ENCODE data around the gene AUTS2. TPM values are rescaled to one million over a fixed set of nuclear protein-coding genes. Genes with fewer than 3 reads are reported as not detected.

The AUTS2 gene
- total RNA-seq, 1 donor from 2014 or later, result 125 TPM

DNA sequence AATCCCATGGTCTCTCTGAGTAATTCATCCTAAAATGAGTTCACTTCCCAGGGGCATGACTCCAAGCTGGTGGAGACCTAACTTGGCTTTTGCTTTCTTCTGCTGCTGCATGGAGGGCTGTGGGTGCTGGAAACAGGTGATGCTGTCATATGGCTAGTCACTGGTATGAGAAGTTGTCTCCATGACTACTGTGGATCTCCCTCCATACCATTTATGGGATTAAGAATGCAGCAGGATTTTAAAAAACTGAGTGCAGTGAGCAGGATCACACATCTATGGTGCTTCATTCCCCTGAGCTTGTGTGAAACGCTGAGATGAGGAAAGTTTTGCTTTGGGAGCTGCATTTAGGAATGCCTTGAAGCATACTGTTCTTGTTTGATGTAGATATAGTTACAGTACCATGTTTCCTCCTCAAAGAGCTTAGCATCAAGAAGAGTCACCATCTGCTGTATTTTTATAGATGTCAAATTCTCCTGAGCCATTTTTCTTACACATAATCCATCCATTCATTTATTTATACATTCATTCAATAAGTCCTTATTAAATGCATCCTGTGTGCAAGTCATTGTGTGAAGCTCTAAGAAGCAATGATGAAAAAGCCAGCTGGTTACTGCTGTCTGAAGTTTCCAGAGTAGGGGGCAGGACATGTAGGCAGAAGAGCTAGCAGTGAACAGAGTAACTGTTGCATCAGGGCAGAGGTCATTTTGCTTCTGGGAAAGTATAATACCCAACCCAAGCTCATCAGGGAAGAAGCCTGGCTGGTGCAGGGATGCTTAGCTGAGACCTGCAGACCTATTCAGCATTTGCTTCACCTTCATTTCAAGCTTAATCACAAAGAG is 534.8 kb downstream of the AUTS2 start:
- H3K9me3 Mint-ChIP-seq (ENCODE audit: low read depth), result no peaks in the 10 kb centered on the region
- H3K27ac Mint-ChIP-seq, result no peak overlapping the region
- no peaks in the 10 kb centered on the region for H3K27me3 Mint-ChIP-seq
- TF ChIP-seq, protein P1, sequence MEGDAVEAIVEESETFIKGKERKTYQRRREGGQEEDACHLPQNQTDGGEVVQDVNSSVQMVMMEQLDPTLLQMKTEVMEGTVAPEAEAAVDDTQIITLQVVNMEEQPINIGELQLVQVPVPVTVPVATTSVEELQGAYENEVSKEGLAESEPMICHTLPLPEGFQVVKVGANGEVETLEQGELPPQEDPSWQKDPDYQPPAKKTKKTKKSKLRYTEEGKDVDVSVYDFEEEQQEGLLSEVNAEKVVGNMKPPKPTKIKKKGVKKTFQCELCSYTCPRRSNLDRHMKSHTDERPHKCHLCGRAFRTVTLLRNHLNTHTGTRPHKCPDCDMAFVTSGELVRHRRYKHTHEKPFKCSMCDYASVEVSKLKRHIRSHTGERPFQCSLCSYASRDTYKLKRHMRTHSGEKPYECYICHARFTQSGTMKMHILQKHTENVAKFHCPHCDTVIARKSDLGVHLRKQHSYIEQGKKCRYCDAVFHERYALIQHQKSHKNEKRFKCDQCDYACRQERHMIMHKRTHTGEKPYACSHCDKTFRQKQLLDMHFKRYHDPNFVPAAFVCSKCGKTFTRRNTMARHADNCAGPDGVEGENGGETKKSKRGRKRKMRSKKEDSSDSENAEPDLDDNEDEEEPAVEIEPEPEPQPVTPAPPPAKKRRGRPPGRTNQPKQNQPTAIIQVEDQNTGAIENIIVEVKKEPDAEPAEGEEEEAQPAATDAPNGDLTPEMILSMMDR (IDR thresholded peaks at IDR 0.05; ENCODE audit: unreplicated experiment), result no peak
- H3K4me1 Mint-ChIP-seq (ENCODE audit: low read depth), result peaks cover 8% of the 10 kb centered on the region
- H3K4me3 Mint-ChIP-seq (ENCODE audit: low read depth), result no peak overlapping the region
- H3K36me3 Mint-ChIP-seq (ENCODE audit: insufficient read depth), result peaks cover 4% of the 10 kb centered on the region
- DNase-seq (ENCODE audit: low spot score, unreplicated experiment), result no peak

DNA sequence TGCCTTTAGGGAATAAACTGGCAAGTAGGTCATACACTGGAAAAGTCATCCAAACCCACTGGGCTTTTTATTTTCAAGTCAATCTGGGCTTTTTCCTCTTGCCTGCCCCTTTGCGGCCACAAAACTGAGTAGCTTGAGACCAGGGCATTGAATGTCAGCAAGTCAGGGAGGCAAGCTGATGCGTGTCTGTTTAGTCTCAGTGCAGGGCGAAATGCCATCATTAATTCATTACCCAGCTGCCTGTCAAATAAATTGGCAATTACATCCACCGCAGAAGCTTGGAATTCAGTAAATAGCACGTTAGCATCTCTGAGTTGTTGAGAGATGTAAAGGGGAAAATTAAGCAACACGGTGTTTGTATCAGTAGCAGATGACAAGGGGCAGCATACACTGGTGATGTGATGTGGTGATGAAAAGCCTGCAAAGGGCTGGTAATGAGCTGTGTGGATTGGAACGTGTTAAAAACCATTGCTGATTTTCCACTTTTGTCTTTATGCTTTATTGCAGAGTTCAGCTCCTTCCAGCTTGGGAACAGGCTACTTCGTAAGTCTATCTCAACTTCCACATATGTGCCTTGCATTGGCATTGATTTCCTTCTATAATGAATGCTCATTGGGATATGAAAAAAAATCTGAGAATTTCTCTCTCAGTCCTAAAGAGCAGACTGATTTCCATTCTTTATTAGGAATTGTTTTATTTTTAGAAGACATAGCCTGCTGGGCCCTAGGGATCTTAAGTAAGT is 535.9 kb downstream of the AUTS2 start:
- peaks cover 2% of the 10 kb centered on the region for H3K36me3 Mint-ChIP-seq (ENCODE audit: insufficient read depth)
- no peak overlapping the region for H3K27ac Mint-ChIP-seq
- no peak for DNase-seq (ENCODE audit: low spot score, unreplicated experiment)
- H3K27me3 Mint-ChIP-seq, result no peaks in the 10 kb centered on the region
- H3K4me3 Mint-ChIP-seq (ENCODE audit: low read depth), result no peak overlapping the region
- TF ChIP-seq, protein P1 (IDR thresholded peaks at IDR 0.05; ENCODE audit: unreplicated experiment), result no peak
- H3K9me3 Mint-ChIP-seq (ENCODE audit: low read depth), result no peaks in the 10 kb centered on the region
- H3K4me1 Mint-ChIP-seq (ENCODE audit: low read depth), result peaks cover 8% of the 10 kb centered on the region

DNA sequence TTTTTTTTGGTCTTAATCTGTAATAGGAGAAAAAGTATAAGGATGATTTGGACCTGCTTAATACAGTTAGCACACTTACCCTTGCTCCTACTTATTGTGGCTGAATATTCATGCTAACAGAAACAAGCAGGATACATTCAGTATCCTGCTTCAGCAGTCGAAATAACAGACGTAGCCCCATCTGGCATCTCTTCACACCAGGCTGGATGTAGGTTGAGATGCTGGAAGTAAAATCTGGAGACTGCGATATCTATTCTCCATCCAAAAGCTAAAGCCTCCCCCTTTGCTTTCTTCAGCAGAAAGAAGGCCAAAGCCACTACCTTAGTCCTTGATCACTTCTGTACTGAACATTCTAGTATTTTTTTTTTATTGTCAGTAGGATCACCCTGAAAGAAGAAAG is 537.4 kb downstream of the AUTS2 start:
- no peak overlapping the region for H3K4me3 Mint-ChIP-seq (ENCODE audit: low read depth)
- DNase-seq (ENCODE audit: low spot score, unreplicated experiment), result no peak
- no peak overlapping the region for H3K27ac Mint-ChIP-seq
- no peaks in the 10 kb centered on the region for H3K27me3 Mint-ChIP-seq
- TF ChIP-seq, protein P1 (IDR thresholded peaks at IDR 0.05; ENCODE audit: unreplicated experiment), result no peak
- no peaks in the 10 kb centered on the region for H3K9me3 Mint-ChIP-seq (ENCODE audit: low read depth)
- no peaks in the 10 kb centered on the region for H3K36me3 Mint-ChIP-seq (ENCODE audit: insufficient read depth)
- peaks cover 8% of the 10 kb centered on the region for H3K4me1 Mint-ChIP-seq (ENCODE audit: low read depth)

DNA sequence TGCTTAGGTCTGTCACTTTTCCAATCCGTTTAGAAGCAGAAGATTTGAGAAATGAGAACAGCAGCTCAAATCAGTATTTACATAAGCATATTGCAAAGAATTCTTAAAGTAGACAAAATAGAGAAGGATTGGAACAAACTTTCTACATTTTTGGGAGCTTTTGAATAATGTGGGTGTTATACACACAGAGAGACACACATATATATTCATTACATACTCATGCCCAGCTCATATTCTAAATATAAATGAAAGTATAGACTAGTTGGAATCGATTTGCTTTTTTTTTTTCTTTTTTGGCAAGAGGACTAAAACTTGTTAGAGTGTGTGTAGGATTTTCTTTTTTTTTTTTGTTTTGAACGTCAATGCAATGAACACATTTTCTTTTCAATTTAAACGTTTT is 538.9 kb downstream of the AUTS2 start:
- TF ChIP-seq, protein P1 (IDR thresholded peaks at IDR 0.05; ENCODE audit: unreplicated experiment), result no peak
- no peak overlapping the region for H3K4me3 Mint-ChIP-seq (ENCODE audit: low read depth)
- no peak for DNase-seq (ENCODE audit: low spot score, unreplicated experiment)
- no peaks in the 10 kb centered on the region for H3K36me3 Mint-ChIP-seq (ENCODE audit: insufficient read depth)
- no peak overlapping the region for H3K27ac Mint-ChIP-seq
- H3K27me3 Mint-ChIP-seq, result no peaks in the 10 kb centered on the region
- no peaks in the 10 kb centered on the region for H3K9me3 Mint-ChIP-seq (ENCODE audit: low read depth)
- H3K4me1 Mint-ChIP-seq (ENCODE audit: low read depth), result peaks cover 9% of the 10 kb centered on the region

DNA sequence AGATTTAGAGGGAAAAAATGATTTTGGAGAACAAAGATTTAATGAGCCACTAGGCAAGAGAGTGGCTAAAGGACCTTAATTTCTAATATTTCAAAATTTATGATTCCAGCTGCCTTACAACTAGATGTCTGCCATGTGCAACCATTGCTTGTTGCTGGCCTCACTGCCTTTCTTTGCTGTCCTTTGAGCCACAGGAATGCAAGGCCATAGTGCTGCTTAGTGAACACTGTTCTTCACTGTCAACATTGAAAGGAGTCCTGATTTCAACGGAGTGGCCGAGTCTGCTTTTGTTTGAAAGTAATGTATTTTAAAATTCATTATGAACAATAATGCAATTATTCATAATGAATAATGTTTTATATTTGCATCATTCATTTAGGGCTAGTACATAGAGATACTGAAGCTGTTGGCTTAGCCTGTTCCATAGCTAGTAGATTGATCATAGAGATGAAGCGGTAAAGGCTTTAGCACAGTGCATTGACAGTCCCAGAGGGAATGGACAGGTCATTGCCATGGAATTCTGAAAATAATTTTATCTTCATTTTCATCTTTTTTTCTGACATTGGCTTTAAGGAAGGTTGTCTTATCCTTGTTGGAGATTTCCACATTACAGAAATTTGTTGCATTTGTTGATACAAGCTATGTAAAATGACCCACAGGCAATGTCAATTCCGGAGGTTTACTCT is 544.1 kb downstream of the AUTS2 start:
- no peaks in the 10 kb centered on the region for H3K27me3 Mint-ChIP-seq
- H3K4me3 Mint-ChIP-seq (ENCODE audit: low read depth), result no peak overlapping the region
- H3K36me3 Mint-ChIP-seq (ENCODE audit: insufficient read depth), result no peaks in the 10 kb centered on the region
- H3K27ac Mint-ChIP-seq, result no peak overlapping the region
- no peak for DNase-seq (ENCODE audit: low spot score, unreplicated experiment)
- H3K4me1 Mint-ChIP-seq (ENCODE audit: low read depth), result peaks cover 6% of the 10 kb centered on the region
- TF ChIP-seq, protein P1 (IDR thresholded peaks at IDR 0.05; ENCODE audit: unreplicated experiment), result no peak
- no peaks in the 10 kb centered on the region for H3K9me3 Mint-ChIP-seq (ENCODE audit: low read depth)
